Neutrophil (primary cell): ENCODE measurements around the gene KCNJ16.
"Not testable (repeated sequence)": the region's sequence is repeated elsewhere in the genome, so short reads cannot be mapped to it uniquely, and the experiment has no call there.

Experiments used
- H3K27ac ChIP-seq: fragments of 200-600 bp; sonication (generic); 2 replicates; pipeline ENCODE4 v1.5.1; 2016; ENCODE audit warnings: mild to moderate bottlenecking, moderate library complexity
- H3K27me3 ChIP-seq: fragments of 200-600 bp; sonication (generic); 2 replicates; pipeline ENCODE4 v1.6.0; 2016; ENCODE audit warnings: mild to moderate bottlenecking
- H3K36me3 ChIP-seq: fragments of 200-600 bp; sonication (generic); 2 replicates; pipeline ENCODE4 v1.5.1; 2017
- H3K4me1 ChIP-seq, 2 experiments: fragments of 200-600 bp in 1 of 2; sonication (generic) in 1 of 2; 1 replicate in 1 of 2; 2 replicates in 1 of 2; pipeline versions ENCODE4 v1.5.1 to v1.6.1; 2013 to 2016; ENCODE audit warnings: low read depth in 1 of 2, low read length in 1 of 2, mild to moderate bottlenecking in 1 of 2, moderate library complexity in 1 of 2; ENCODE audit not compliant: control insufficient read depth in 1 of 2, insufficient read depth in 1 of 2
- H3K4me3 ChIP-seq, 2 experiments: fragments of 200-600 bp in 1 of 2; sonication (generic) in 1 of 2; 1 replicate in 1 of 2; 2 replicates in 1 of 2; pipeline ENCODE4 v1.5.1; 2013 to 2016; ENCODE audit warnings: low read depth in 1 of 2, low read length in 1 of 2, mild to moderate bottlenecking in 1 of 2, moderate library complexity in 1 of 2
- H3K9me3 ChIP-seq: fragments of 200-600 bp; sonication (generic); 2 replicates; pipeline ENCODE4 v1.5.1; 2016
- CTCF ChIP-seq: fragments of 200-600 bp; sonication (generic); IDR thresholded peaks from 2 replicates; pipeline ENCODE4 v1.5.1; 2016; ENCODE audit warnings: antibody characterized with exemption

KCNJ16 gene

GRCh38 chr17:70033165-70033564, 41.9 kb upstream of the KCNJ16 start:
- Histone ChIP-seq H3K9me3 (no peaks in the 10 kb centered on the region), H3K36me3 (no peaks in the 10 kb centered on the region), H3K4me3 (no peak overlapping the region), H3K4me1 (no peaks in the 10 kb centered on the region), H3K27me3 (no peaks in the 10 kb centered on the region), H3K27ac (no peak overlapping the region)
- no peak for TF ChIP-seq CTCF

DNA sequence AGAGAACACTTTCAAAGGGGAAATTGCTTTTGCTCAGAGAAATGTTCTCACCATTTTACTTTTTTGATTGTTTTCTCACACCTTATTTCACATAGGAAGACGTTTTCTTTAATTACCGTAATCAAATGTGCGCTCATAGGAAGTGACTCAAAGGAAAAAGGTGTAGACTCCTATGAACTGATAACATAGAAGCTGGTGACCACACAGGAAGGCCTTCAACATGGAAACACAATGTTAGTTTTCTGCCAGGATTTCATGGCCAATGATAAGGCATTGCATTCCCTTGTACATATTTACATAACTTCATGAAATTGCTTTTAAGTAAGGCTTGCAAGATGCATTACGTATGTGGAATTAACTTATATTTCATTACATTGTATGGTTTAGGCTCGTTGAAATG, 40.9 kb upstream of the KCNJ16 start:
- H3K9me3 ChIP-seq, result no peaks in the 10 kb centered on the region
- H3K4me3 ChIP-seq, result no peak overlapping the region
- no peak for TF ChIP-seq CTCF
- no peaks in the 10 kb centered on the region for H3K36me3 ChIP-seq
- H3K27ac ChIP-seq, result no peak overlapping the region
- H3K27me3 ChIP-seq, result no peaks in the 10 kb centered on the region
- no peaks in the 10 kb centered on the region for H3K4me1 ChIP-seq

DNA sequence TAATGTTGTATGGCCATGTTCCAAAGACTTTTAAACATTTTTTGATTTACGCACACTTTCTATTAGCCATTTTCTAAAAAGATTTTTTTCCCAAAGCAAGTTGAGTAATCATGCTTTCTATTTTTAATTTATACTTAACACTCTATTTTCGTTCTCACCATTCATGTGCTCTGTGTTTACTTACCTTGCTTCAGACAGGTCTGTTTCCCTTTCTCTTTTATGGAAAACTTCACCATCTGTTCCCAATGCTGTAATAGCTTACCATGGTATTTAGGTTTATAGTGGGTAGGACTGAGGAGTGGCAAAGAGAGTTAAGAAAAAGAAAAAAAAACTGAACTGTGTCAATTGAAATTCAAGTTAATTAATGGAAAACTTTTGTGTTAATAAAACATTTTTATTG, 37.5 kb upstream of the KCNJ16 start:
- H3K27me3 ChIP-seq, result no peaks in the 10 kb centered on the region
- H3K4me3 ChIP-seq, result no peak overlapping the region
- H3K9me3 ChIP-seq, result no peaks in the 10 kb centered on the region
- no peaks in the 10 kb centered on the region for H3K36me3 ChIP-seq
- no peaks in the 10 kb centered on the region for H3K4me1 ChIP-seq
- no peak overlapping the region for H3K27ac ChIP-seq
- no peak for TF ChIP-seq CTCF

DNA sequence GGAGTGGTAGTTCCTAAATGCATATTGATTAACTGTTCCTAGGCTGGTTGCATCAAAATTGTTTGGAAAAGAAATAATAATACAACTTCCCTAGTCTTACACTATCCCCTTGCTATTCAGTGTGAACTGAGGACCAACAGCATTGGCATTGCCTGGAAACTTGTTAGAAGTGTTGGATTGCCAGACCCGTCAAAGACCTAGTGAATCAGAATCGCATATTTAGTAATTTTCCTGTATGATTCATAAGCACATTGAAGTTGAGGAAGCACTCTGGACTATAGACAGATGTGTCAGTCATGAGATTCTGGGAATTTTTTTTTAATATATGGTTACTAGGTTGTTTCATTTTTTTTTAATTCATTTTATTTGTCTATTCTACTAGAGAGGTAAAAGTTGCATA, 34.7 kb upstream of the KCNJ16 start:
- Histone ChIP-seq H3K4me1 (no peaks in the 10 kb centered on the region), H3K27ac (no peak overlapping the region), H3K4me3 (no peak overlapping the region), H3K36me3 (no peaks in the 10 kb centered on the region), H3K9me3 (no peaks in the 10 kb centered on the region), H3K27me3 (no peaks in the 10 kb centered on the region)
- TF ChIP-seq CTCF, result no peak

DNA sequence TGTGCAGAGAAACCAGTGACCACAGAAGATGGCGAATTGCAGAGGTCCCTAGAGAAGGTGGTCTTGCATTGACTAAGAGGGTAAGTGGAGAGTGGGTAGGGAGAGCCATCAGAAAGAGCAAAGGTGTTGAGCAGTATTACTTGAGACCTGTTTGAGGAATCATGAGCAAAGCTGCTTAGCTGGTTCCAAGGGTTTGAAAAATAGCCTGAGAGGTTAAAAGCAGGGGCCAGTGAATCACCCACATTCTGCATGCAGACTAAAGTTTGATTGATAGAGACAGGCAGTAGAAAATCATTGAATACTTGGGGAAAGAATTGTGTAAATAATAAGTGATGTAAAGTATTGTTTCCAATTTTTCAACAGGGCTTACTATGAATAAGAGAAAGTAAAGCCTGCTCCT, 34.0 kb upstream of the KCNJ16 start:
- Histone ChIP-seq H3K27ac (no peak overlapping the region), H3K27me3 (no peaks in the 10 kb centered on the region), H3K4me3 (no peak overlapping the region), H3K4me1 (no peaks in the 10 kb centered on the region), H3K36me3 (no peaks in the 10 kb centered on the region), H3K9me3 (no peaks in the 10 kb centered on the region)
- no peak for TF ChIP-seq CTCF

DNA sequence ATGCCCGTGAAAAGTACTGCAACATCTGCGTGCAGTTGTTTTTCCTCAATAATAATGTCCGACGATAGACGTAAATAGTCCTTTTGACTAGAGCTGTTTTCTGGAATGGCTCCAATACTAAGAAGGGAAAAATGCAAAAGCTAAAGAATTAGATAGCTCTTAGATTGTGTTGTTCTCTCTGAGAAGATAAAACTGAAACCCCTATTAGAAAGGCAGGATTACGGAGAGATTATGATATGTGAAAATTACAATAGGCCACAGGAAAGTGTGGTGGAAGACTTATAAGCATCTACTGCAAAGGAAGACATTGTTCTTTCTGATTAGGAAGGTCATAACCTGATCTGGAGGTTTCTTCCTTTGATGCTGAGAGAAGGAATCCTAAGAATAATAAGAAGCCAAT, 33.5 kb upstream of the KCNJ16 start:
- Histone ChIP-seq H3K9me3 (no peaks in the 10 kb centered on the region), H3K4me1 (no peaks in the 10 kb centered on the region), H3K27ac (no peak overlapping the region), H3K4me3 (no peak overlapping the region), H3K27me3 (no peaks in the 10 kb centered on the region), H3K36me3 (no peaks in the 10 kb centered on the region)
- no peak for TF ChIP-seq CTCF

GRCh38 chr17:70045780-70046179, 29.2 kb upstream of the KCNJ16 start:
- H3K4me1 ChIP-seq, H3K9me3 ChIP-seq, H3K4me3 ChIP-seq, H3K27ac ChIP-seq, H3K36me3 ChIP-seq, H3K27me3 ChIP-seq: not testable (repeated sequence)
